Skeletal muscle satellite cell (primary cell): Measurements from ENCODE around the gene PIGR.

ENCODE experiments used
- H3K27me3 ChIP-seq: 2 replicates; pipeline ENCODE4 v1.7.0; 2013; ENCODE audit warnings: low read length; ENCODE audit not compliant: control insufficient read depth, insufficient read depth
- H3K36me3 ChIP-seq: 2 replicates; pipeline ENCODE4 v1.7.0; 2013; ENCODE audit warnings: mild to moderate bottlenecking, control low read depth, low read length; ENCODE audit not compliant: insufficient read depth
- H3K4me1 ChIP-seq: 2 replicates; pipeline ENCODE4 v1.7.0; 2013; ENCODE audit warnings: low read length; ENCODE audit not compliant: control insufficient read depth, insufficient read depth
- H3K4me2 ChIP-seq: 2 replicates; pipeline ENCODE4 v1.7.0; 2013; ENCODE audit warnings: mild to moderate bottlenecking, low read length
- H3K4me3 ChIP-seq: 2 replicates; pipeline ENCODE4 v1.7.0; 2013; ENCODE audit warnings: low read length
- H3K9ac ChIP-seq: 2 replicates; pipeline ENCODE4 v1.7.0; 2013; ENCODE audit warnings: mild to moderate bottlenecking, low read depth, low read length, moderate library complexity
- H3K9me3 ChIP-seq: replicated peaks from 2 replicates; pipeline ENCODE4 v1.7.0; 2013; ENCODE audit warnings: mild to moderate bottlenecking, control low read depth, low read length

The PIGR gene

GRCh38 chr1:206905295-206906164, 40.7 kb downstream of the PIGR start:
- Histone ChIP-seq H3K4me1 (peaks cover 31% of the 10 kb centered on the region), H3K36me3 (no peaks in the 10 kb centered on the region), H3K9me3 (no peaks in the 10 kb centered on the region), H3K4me2 (peak overlapping the region; percentile 22), H3K4me3 (no peak overlapping the region), H3K27me3 (peaks cover 4% of the 10 kb centered on the region), H3K9ac (no peak overlapping the region)

DNA sequence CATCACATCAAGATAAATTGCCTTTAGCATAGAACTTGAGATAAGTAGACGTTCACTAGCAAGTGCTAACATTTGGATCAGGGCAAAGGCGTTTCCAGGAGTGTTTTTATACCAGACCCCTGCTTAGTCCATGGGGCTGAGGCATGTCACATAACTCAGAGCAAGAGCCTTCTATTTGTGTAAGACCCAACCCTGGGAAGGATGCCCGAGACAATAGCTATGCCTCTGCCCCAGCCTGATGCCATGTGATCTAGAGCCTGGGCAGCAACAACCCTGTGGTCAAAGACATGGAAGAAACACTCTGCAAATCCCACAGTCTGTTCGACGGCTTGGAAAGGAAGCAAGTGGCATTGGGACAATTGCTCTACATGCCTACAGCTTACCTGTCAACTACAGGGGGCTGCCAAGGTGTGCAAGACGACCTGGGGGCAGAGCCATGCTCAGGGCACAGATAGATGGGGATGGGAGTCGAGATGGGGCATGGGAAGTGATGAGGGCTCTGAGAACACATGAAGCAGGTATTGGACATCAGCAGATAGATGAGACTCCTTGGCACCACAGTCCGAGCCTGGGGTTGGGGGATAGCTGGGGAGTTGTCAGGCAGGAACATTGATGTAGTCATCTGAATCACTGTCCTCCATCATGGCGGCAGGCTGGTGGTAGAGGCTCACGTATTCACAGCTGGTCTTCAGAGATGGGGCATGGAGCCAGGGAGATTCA, 41.7 kb downstream of the PIGR start:
- Histone ChIP-seq H3K27me3 (peaks cover 4% of the 10 kb centered on the region), H3K9ac (no peak overlapping the region), H3K36me3 (no peaks in the 10 kb centered on the region), H3K4me1 (peaks cover 27% of the 10 kb centered on the region), H3K9me3 (no peaks in the 10 kb centered on the region), H3K4me3 (no peak overlapping the region), H3K4me2 (no peak overlapping the region)

DNA sequence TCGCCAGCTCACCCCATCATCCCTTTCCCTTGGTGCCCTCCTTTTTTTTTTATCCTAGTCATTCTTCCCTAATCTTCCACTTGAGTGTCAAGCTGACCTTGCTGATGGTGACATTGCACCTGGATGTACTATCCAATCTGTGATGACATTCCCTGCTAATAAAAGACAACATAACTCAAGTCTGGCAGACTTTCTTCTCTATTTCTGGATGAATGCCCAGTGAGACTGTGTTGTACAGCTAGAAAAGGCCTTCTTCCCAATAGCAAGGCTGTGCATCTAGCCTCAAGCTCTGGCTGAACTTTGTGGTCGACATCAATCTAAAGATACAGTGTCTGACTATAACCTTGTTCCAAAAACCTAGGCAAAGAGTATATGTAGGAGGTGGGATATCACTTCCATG, 42.6 kb downstream of the PIGR start:
- Histone ChIP-seq H3K4me1 (peaks cover 27% of the 10 kb centered on the region), H3K27me3 (peaks cover under 1% of the 10 kb centered on the region), H3K4me3 (no peak overlapping the region), H3K36me3 (no peaks in the 10 kb centered on the region), H3K9ac (no peak overlapping the region), H3K9me3 (no peaks in the 10 kb centered on the region), H3K4me2 (no peak overlapping the region)

DNA sequence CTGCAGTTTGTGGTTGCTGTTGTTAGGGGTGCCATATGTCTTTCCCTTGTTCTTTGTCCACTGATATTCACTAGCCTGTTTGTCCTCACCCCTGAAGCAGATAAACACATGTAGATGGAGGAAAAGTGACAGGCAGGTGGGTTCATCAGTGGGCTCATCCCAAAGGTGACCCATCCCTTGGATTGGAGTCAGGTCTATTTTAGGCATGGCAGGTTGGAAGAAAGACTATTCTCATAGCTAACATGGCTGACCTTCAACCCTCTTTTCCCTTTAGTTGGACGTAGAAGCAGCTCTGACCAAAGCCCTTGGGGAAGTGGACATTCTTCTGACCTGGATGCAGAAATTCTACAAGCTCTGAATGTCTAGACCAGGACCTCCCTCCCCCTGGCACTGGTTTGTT, 43.6 kb downstream of the PIGR start:
- Histone ChIP-seq H3K4me3 (no peak overlapping the region), H3K4me1 (peaks cover 36% of the 10 kb centered on the region), H3K36me3 (no peaks in the 10 kb centered on the region), H3K27me3 (no peaks in the 10 kb centered on the region), H3K9ac (no peak overlapping the region), H3K4me2 (no peak overlapping the region), H3K9me3 (no peaks in the 10 kb centered on the region)

GRCh38 chr1:206901944-206902343, 44.3 kb downstream of the PIGR start:
- no peaks in the 10 kb centered on the region for H3K36me3 ChIP-seq
- no peak overlapping the region for H3K9ac ChIP-seq
- no peak overlapping the region for H3K4me2 ChIP-seq
- no peaks in the 10 kb centered on the region for H3K27me3 ChIP-seq
- peaks cover 43% of the 10 kb centered on the region for H3K4me1 ChIP-seq
- no peak overlapping the region for H3K4me3 ChIP-seq
- H3K9me3 ChIP-seq = no peaks in the 10 kb centered on the region

- peaks cover 52% of the 10 kb centered on the region for H3K4me1 ChIP-seq
- no peaks in the 10 kb centered on the region for H3K9me3 ChIP-seq
- no peaks in the 10 kb centered on the region for H3K36me3 ChIP-seq
- H3K27me3 ChIP-seq = no peaks in the 10 kb centered on the region
- H3K4me3 ChIP-seq = no peak overlapping the region
- no peak overlapping the region for H3K9ac ChIP-seq
- no peak overlapping the region for H3K4me2 ChIP-seq
Measured at GRCh38 chr1:206900149-206900548, 46.1 kb downstream of the PIGR start.

- Histone ChIP-seq H3K4me3 (no peak overlapping the region), H3K36me3 (no peaks in the 10 kb centered on the region), H3K9ac (no peak overlapping the region), H3K27me3 (no peaks in the 10 kb centered on the region), H3K9me3 (no peaks in the 10 kb centered on the region), H3K4me1 (peaks cover 51% of the 10 kb centered on the region), H3K4me2 (no peak overlapping the region)
Measured at GRCh38 chr1:206899717-206900116, 46.5 kb downstream of the PIGR start.

- H3K27me3 ChIP-seq = no peaks in the 10 kb centered on the region
- H3K36me3 ChIP-seq = no peaks in the 10 kb centered on the region
- H3K4me1 ChIP-seq = peaks cover 49% of the 10 kb centered on the region
- H3K9me3 ChIP-seq = no peaks in the 10 kb centered on the region
- no peak overlapping the region for H3K9ac ChIP-seq
- peak overlapping the region; percentile 61 for H3K4me2 ChIP-seq
- H3K4me3 ChIP-seq = no peak overlapping the region
Measured at GRCh38 chr1:206898915-206899431, 47.3 kb downstream of the PIGR start.

DNA sequence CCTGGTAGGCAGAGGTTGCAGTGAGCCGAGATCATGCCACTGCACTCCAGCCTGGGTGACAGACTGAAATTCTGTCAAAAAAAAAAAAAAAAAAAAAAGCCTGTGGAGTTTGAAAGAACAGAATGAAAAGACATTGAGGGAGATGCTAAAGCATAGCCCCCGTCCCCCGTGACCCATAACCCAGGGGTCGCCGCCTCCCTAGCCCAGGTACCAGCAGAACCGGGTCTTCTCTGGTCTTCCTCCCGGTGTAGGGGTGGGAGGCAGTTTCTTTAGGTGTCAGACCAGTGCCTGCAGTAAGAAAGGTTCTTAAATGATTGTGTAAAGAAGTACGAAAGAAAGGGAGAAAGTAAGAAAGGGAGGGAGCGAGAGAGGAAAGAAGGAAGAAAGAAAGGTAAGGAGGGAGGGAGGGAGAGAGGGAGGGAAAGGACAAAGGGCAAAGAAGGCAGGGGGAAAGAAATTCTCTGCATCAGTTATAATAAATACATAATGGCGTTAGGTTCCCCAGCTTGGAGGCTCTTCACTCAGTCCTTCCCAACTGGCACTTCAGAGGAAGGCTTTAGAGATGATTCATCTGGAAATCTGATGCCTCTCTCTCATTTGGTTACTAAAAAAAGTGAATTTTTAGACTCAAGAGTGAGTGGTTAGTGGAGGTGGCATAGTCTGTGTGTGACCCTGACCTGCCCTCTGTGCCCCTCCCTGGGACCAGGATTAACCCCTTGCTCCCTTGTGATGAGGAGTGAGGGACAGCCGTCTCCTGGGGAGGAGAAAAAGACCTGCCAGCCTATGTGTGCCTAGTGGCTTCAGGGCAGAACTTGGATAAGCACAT, 48.0 kb downstream of the PIGR start:
- H3K4me1 ChIP-seq = peaks cover 47% of the 10 kb centered on the region
- no peaks in the 10 kb centered on the region for H3K36me3 ChIP-seq
- H3K27me3 ChIP-seq = no peaks in the 10 kb centered on the region
- H3K4me3 ChIP-seq = peak overlapping the region; percentile 52
- peak overlapping the region; percentile 61 for H3K4me2 ChIP-seq
- H3K9ac ChIP-seq = peak overlapping the region; percentile 59
- no peaks in the 10 kb centered on the region for H3K9me3 ChIP-seq

DNA sequence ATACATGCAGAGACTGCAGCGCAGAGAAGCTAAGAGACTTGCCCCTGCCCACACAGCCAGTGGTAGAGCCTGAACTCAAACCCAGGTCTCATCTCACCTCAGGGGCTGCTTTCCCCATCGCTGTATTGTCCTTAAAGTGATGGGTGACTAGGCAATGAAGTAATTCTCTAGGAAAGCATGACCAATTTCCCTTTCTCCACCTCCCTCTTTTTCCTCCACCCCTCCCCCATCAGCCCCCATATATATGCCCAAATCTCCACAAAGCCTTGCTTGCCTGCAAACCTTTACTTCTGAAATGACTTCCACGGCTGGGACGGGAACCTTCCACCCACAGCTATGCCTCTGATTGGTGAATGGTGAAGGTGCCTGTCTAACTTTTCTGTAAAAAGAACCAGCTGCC, 49.1 kb downstream of the PIGR start, which contains the start of gene IL24:
IL24 (plus strand) TSS at position 269 of the 400 bp plus-strand sequence. CDS start 390 bp downstream, outside the sequence.
- peak within 1 kb of the TSS; percentile 59 for H3K9ac ChIP-seq
- H3K36me3 ChIP-seq = no peaks in the 10 kb centered on the region
- no peaks in the 10 kb centered on the region for H3K27me3 ChIP-seq
- H3K4me2 ChIP-seq = peak within 1 kb of the TSS; percentile 61
- peaks cover 57% of the 10 kb centered on the region for H3K4me1 ChIP-seq
- H3K4me3 ChIP-seq = peak within 1 kb of the TSS; percentile 52
- H3K9me3 ChIP-seq = no peaks in the 10 kb centered on the region

GRCh38 chr1:206896261-206896660, 50.0 kb downstream of the PIGR start:
- no peaks in the 10 kb centered on the region for H3K36me3 ChIP-seq
- peaks cover 66% of the 10 kb centered on the region for H3K4me1 ChIP-seq
- no peaks in the 10 kb centered on the region for H3K27me3 ChIP-seq
- no peaks in the 10 kb centered on the region for H3K9me3 ChIP-seq
- H3K9ac ChIP-seq = no peak overlapping the region
- no peak overlapping the region for H3K4me3 ChIP-seq
- peak overlapping the region; percentile 2 for H3K4me2 ChIP-seq
